ENCODE data around the gene BEAN1. TPM values are rescaled to one million over a fixed set of nuclear protein-coding genes. Genes with fewer than 3 reads are reported as not detected.

Gene BEAN1
- total RNA-seq, 2 experiments from 2014 or later: not detected

DNA sequence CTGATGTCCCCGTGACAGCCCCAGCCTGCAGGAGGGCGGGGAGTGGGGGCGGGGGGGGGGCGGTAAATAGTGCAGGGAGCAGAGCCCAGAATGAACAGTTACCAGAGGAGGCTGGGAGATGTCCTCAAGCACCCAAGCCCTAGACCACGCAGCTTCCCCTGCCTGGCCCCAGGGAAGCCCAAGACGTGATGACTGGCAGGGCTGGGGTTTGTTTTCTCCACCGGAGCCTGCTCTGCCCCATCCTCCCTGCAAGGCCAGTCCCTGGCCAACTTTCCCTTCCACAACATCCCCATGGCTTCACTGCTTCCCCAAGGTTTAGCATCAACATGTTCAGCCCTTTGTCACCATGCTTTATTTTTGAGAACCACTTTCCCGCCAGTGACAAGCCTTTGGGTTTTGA, 1.4 kb upstream of the BEAN1 start:
- no peaks in the 10 kb centered on the region for H3K36me3 Mint-ChIP-seq (ENCODE audit: low read depth)
- no peaks in the 10 kb centered on the region for H3K4me1 Mint-ChIP-seq
- no peak for ATAC-seq
- ChIA-PET POLR2A (no interaction called here), CTCF (interaction anchor here (0.7 to 1.2 kb wide), 2 partner anchors 13 to 19 kb away, joined by 3 to 4 read pairs; no protein-coding TSS in a partner anchor)
- H3K9me3 Mint-ChIP-seq (ENCODE audit: low read depth): no peaks in the 10 kb centered on the region
- H3K27ac Mint-ChIP-seq: no peak overlapping the region
- DNase-seq: no peak
- no peak overlapping the region for H3K4me3 Mint-ChIP-seq
- intact Hi-C loops (cut with DNase I, micrococcal nuclease): no loop called here
- peaks cover 42% of the 10 kb centered on the region for H3K27me3 Mint-ChIP-seq

DNA sequence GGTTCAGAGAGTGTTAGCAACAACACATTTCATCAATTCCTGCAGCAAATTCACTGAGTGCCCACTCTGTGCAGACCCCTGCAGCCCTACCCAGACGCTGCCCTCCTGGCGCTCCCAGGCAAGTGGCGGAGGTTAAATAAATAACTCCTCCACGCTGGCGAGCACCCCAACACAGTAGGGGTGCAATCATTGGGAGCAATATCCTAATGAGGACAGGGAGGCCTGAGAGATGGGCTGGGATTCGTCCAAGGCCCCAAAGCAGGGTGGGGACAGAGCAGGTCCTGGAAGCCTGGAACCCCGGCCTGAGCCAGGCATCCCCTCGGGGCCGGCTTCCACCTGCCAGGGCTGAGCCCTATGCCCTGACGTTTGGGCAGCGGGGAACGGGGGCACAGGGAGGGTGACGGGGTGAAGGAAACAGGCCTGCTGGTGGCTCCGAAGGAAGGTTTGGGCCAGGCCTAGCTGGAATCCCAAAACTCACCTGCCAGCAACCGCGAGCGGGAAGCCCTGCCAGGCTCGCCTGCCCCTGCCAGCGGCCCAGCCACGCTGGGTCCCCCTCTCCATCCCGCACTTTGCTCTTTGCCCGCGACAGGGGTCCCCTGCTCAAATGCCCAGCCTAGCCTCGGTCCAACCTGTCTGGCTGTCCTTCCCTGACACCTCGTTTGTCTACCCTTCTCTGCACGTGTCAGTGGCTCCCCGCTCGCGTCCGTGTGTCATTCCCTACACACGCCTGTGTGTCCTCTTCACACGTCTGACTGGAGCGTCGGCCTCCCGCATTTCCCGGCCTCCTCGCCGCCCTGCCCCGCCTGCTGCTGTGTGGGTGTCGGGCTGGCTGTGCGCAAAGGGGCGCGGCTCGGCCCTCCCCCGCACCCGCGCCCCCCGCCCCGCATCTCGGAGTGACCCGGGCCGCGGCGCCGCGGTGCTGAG, 721 bp upstream of the BEAN1 start:
- DNase-seq (no peak), ATAC-seq (peak; percentile 35)
- ChIA-PET POLR2A (no interaction called here), CTCF (interaction anchor here (0.7 to 1.2 kb wide), 2 partner anchors 14 to 20 kb away, joined by 3 to 4 read pairs; no protein-coding TSS in a partner anchor)
- H3K4me3 Mint-ChIP-seq: peak overlapping the region; percentile 34
- H3K9me3 Mint-ChIP-seq (ENCODE audit: low read depth): no peaks in the 10 kb centered on the region
- no peak overlapping the region for H3K27ac Mint-ChIP-seq
- intact Hi-C loops (cut with DNase I, micrococcal nuclease): no loop called here
- peaks cover 42% of the 10 kb centered on the region for H3K27me3 Mint-ChIP-seq
- H3K4me1 Mint-ChIP-seq: no peaks in the 10 kb centered on the region
- no peaks in the 10 kb centered on the region for H3K36me3 Mint-ChIP-seq (ENCODE audit: low read depth)

DNA sequence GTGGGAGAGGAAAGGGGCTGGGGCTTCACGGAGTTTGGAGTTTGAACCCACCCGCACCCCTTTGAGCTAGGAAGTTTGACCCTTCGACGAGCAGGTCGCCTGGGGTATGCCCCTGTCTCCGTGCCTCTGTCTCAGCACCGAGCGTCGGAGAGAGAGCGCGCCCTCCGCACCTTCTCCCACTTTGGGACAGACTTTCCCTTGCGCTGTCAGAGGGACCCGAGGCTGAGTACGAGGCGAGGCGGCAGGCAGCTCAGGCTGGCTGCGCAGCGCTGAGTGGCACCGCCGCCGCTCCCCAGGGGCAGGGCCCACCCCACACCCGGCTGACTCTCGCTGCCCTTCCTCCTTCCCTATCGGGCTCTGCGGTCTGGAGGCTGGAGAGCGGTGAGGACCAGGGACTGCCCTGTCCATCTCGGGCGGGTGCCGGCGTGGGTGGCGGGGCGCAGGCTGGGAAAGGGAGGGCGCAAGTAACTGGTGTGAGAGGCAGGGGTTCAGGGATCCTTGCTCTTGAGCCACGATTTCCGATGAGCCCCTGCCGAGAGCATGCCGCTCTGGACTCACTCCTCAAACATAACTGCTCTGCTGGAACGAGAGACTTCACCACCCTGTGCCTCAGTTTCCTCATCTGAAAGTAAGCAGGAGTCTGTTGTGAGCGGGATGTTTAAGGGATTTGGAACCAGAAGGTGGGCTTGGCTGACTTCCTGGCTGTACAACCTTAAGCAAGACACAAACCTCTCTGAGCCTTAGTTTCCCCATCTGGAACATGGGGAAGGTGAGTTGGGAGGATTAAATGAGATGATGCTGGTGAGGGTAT, 981 bp downstream of the BEAN1 start:
- intact Hi-C loops (cut with DNase I, micrococcal nuclease): no loop called here
- H3K36me3 Mint-ChIP-seq (ENCODE audit: low read depth): no peaks in the 10 kb centered on the region
- ATAC-seq (no peak), DNase-seq (no peak)
- CTCF ChIA-PET: interaction anchor here (0.5 to 1.3 kb wide), 4 partner anchors 18 to 1294 kb away, joined by 3 to 5 read pairs (median 4); no protein-coding TSS in a partner anchor
- H3K4me1 Mint-ChIP-seq: no peaks in the 10 kb centered on the region
- POLR2A ChIA-PET: no interaction called here
- no peaks in the 10 kb centered on the region for H3K9me3 Mint-ChIP-seq (ENCODE audit: low read depth)
- peak overlapping the region; percentile 17 for H3K4me3 Mint-ChIP-seq
- no peak overlapping the region for H3K27ac Mint-ChIP-seq
- H3K27me3 Mint-ChIP-seq: peaks cover 50% of the 10 kb centered on the region

DNA sequence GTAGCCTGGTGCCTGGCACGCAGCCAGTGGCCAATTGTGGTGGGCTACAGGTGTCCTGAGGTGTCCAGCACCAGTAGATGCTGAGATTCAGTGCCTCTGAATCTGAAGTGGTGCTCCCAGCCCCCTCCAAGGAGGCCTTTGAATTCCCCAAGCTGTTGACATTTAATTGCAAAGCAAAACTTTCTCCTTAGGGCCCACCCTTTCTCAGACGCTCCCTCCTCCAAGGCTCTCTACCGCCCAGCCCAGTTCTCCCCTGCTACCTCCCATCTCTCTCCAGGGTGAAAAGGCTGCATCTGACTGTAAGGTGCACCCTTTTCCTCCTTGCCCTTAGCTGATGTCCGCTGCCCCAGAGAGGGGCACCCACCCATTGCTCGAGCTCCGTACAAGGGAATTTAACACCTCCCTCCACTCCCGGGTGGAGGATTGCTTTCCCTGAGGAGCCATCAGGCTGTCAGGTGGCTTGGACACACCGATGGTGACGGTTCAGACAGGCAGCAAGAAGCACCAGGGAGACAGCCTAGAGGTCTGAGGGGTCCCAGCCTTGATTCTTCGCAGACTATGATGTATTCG, 1.7 kb downstream of the BEAN1 start:
- H3K9me3 Mint-ChIP-seq (ENCODE audit: low read depth): no peaks in the 10 kb centered on the region
- intact Hi-C loops (cut with DNase I, micrococcal nuclease): no loop called here
- H3K4me1 Mint-ChIP-seq: no peaks in the 10 kb centered on the region
- POLR2A ChIA-PET: no interaction called here
- no peak overlapping the region for H3K27ac Mint-ChIP-seq
- H3K4me3 Mint-ChIP-seq: no peak overlapping the region
- peaks cover 48% of the 10 kb centered on the region for H3K27me3 Mint-ChIP-seq
- no peak for ATAC-seq
- no peaks in the 10 kb centered on the region for H3K36me3 Mint-ChIP-seq (ENCODE audit: low read depth)
- CTCF ChIA-PET: interaction anchor here (1.3 kb wide), 1 partner anchor 24 kb away, joined by 5 read pairs; no protein-coding TSS in a partner anchor
- DNase-seq: no peak

DNA sequence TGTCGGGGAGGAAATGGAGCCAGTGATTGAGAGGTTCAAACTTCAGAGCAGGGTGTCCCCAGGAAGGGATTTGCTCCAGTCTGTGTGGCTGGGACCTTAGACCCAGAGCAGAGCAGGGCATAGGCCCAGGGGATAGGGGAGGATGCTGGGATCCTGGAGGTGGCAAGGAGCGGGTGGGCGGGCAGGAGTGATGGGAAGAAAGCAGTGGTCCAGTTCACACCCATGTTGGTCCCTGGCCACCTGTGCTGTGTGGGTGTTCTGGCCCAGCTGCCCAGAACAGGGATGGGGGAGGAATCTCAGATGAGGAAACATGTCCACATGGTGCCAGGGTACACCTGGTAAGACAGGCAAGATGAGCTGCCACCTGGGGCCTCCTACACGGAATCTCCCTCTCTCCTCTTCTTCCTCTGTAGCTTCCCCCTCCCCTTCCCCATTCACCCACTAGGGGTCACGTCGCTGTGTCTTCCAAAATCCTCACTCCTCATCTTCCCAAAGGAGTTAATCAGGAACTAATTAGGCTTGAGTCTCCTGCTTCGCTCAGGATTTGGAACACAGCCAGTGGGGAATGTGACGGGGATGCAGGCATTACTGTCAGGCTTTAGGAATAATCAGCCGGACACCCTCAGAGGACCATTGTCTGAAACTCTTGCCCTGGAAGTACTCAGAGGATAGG, 2.3 kb downstream of the BEAN1 start:
- ATAC-seq: no peak
- no peaks in the 10 kb centered on the region for H3K4me1 Mint-ChIP-seq
- intact Hi-C loops (cut with DNase I, micrococcal nuclease): no loop called here
- H3K4me3 Mint-ChIP-seq: no peak overlapping the region
- POLR2A ChIA-PET: no interaction called here
- H3K36me3 Mint-ChIP-seq (ENCODE audit: low read depth): no peaks in the 10 kb centered on the region
- DNase-seq: no peak
- no peak overlapping the region for H3K27ac Mint-ChIP-seq
- H3K27me3 Mint-ChIP-seq: peaks cover 48% of the 10 kb centered on the region
- no peaks in the 10 kb centered on the region for H3K9me3 Mint-ChIP-seq (ENCODE audit: low read depth)
- CTCF ChIA-PET: interaction anchor here (1.3 kb wide), 1 partner anchor 25 kb away, joined by 5 read pairs; no protein-coding TSS in a partner anchor

DNA sequence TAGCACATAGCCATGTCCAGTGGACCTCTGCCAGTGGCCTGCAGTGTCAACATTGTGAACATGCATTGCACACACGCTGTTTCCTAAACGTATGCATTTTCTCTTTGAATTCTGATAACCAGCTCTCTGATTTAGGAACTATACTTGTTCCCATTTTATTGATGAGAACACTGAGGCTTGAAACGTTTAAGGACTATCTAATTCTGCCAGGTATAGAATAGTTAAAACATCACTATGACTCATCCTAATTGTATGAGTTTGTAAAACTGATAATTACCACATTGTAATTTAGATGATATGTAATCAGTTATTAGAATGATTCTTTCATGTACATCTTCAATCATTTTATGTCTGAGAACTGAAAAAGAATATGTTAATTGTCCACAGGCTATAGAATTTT, 3.1 kb downstream of the BEAN1 start:
- H3K27me3 Mint-ChIP-seq: peaks cover 44% of the 10 kb centered on the region
- H3K4me1 Mint-ChIP-seq: no peaks in the 10 kb centered on the region
- ChIA-PET CTCF (no interaction called here), POLR2A (no interaction called here)
- DNase-seq: no peak
- intact Hi-C loops (cut with DNase I, micrococcal nuclease): no loop called here
- no peak for ATAC-seq
- H3K4me3 Mint-ChIP-seq: no peak overlapping the region
- no peaks in the 10 kb centered on the region for H3K36me3 Mint-ChIP-seq (ENCODE audit: low read depth)
- no peak overlapping the region for H3K27ac Mint-ChIP-seq
- no peaks in the 10 kb centered on the region for H3K9me3 Mint-ChIP-seq (ENCODE audit: low read depth)

DNA sequence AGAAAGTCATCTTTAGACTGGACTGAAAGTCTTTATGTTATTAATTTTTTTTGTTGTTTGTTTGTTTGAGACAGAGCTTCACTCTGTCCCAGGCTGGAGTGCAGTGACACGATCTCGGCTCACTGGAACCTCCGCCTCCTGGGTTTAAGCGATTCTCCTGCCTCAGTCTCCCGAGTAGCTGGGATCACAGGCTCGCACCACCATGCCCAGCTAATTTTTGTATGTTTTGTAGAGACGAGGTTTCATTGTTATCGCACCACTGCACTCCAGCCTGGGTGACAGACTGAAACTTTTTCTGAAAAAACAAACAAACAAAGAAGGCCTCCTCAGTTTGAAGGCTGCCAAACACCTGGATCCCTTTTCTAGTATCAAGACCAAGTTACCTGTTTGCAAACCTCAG, 4.7 kb downstream of the BEAN1 start:
- no peak for DNase-seq
- H3K4me3 Mint-ChIP-seq: no peak overlapping the region
- CTCF ChIA-PET: interaction anchor here (1.5 kb wide), 1 partner anchor 26 kb away, joined by 5 read pairs; no protein-coding TSS in a partner anchor
- H3K36me3 Mint-ChIP-seq (ENCODE audit: low read depth): no peaks in the 10 kb centered on the region
- no peak overlapping the region for H3K27ac Mint-ChIP-seq
- no peaks in the 10 kb centered on the region for H3K9me3 Mint-ChIP-seq (ENCODE audit: low read depth)
- no peaks in the 10 kb centered on the region for H3K4me1 Mint-ChIP-seq
- ATAC-seq: no peak
- H3K27me3 Mint-ChIP-seq: peaks cover 35% of the 10 kb centered on the region
- POLR2A ChIA-PET: no interaction called here
- intact Hi-C loops (cut with DNase I, micrococcal nuclease): no loop called here

DNA sequence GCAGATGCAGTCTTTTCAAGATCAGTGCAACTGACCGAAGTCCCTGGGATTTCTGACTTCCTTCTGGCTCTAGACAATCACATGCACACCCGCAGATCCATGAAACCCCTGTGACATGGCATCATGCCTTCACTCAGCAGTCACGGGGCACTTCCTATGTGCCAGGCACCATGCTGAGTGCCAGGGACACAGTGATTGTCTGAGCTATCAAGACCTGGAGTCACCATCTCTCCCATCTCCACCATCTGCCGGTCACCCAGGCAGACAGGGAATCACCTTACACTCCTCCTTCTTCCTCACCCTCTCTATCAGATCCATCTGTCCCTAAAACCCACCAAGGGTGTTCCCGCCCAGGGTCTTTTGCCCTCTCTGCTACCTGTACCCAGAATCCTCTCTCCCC, 5.3 kb downstream of the BEAN1 start:
- H3K4me3 Mint-ChIP-seq: no peak overlapping the region
- no peaks in the 10 kb centered on the region for H3K36me3 Mint-ChIP-seq (ENCODE audit: low read depth)
- no peaks in the 10 kb centered on the region for H3K4me1 Mint-ChIP-seq
- ChIA-PET CTCF (interaction anchor here (1.5 kb wide), 1 partner anchor 27 kb away, joined by 5 read pairs; no protein-coding TSS in a partner anchor), POLR2A (no interaction called here)
- ATAC-seq: no peak
- intact Hi-C loops (cut with DNase I, micrococcal nuclease): no loop called here
- no peak overlapping the region for H3K27ac Mint-ChIP-seq
- no peaks in the 10 kb centered on the region for H3K9me3 Mint-ChIP-seq (ENCODE audit: low read depth)
- peaks cover 35% of the 10 kb centered on the region for H3K27me3 Mint-ChIP-seq
- no peak for DNase-seq

DNA sequence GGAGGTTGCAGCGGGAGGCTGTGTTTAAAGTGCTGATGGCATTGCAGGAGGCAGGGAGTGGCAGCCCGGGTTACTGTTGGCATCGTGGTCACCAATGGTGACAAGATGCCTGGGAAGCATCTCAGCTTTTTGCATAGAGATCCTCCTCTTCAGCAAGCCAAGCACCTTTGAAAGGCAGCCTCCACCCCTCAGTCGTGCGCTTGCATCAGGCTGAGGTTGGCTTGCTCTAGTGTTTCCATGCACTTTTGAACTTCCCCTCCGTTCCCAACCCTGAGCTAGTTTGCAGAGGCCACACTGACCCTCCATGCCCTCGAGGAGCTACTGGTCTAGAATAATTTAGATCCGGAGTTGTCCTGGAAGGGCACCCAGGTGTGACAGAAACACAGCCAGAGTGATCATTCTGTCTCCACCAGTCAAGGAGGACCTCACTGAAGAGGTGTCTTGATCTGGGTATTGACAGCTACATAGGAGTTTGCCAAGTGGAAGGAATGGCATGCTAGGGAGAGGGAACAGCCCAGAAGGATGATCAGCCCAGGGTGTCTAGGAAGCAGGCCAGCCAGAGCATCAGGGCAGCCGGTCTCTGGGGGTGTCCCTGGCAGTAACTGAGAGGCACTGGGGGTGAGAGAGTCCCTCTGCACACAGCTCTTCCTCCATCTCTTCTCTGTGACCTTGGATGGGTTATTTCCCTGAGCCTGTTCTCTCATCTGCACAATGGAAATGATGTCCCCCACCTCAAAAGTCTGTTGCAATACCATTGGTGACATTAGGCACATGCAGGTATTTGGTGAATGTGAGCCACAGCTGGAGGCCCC, 7.7 kb downstream of the BEAN1 start:
- peaks cover 18% of the 10 kb centered on the region for H3K27me3 Mint-ChIP-seq
- H3K4me1 Mint-ChIP-seq: no peaks in the 10 kb centered on the region
- intact Hi-C loops (cut with DNase I, micrococcal nuclease): no loop called here
- ChIA-PET POLR2A (no interaction called here), CTCF (interaction anchor here (0.6 to 1.5 kb wide), 3 partner anchors 9 to 216 kb away, joined by 3 to 6 read pairs (median 4); no protein-coding TSS in a partner anchor)
- no peaks in the 10 kb centered on the region for H3K9me3 Mint-ChIP-seq (ENCODE audit: low read depth)
- H3K36me3 Mint-ChIP-seq (ENCODE audit: low read depth): no peaks in the 10 kb centered on the region
- DNase-seq (no peak), ATAC-seq (no peak)
- no peak overlapping the region for H3K4me3 Mint-ChIP-seq
- no peak overlapping the region for H3K27ac Mint-ChIP-seq

DNA sequence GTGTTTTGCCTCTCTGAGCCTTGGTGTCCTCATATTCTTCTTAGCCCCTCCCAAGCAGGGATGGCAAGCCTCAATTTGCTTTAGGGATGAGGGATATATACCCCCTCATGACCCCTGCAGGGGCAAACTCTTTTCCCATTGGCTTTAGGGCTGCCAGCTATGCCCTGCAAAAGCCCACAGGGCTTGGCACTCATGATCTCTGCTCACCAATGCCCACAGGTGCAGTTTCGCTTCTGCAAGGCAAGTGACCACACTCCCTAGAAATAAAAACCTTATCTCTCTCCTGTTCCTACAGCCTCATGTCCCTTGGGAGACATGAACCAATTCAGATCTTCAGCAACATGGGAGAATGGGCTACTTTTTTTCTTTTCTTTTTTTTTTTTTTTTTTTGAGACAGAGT, 8.8 kb downstream of the BEAN1 start:
- Mint-ChIP-seq H3K27ac (no peak overlapping the region), H3K4me3 (no peak overlapping the region), H3K27me3 (peaks cover 12% of the 10 kb centered on the region), H3K4me1 (no peaks in the 10 kb centered on the region), H3K36me3 (ENCODE audit: low read depth) (no peaks in the 10 kb centered on the region), H3K9me3 (ENCODE audit: low read depth) (no peaks in the 10 kb centered on the region)
- POLR2A ChIA-PET: no interaction called here
- intact Hi-C loops (cut with DNase I, micrococcal nuclease): no loop called here
- DNase-seq (no peak), ATAC-seq (no peak)
- CTCF ChIA-PET: interaction anchor here (1.1 kb wide), 1 partner anchor 316 kb away, joined by 3 read pairs; no protein-coding TSS in a partner anchor

Measured in activated CD4-positive, alpha-beta T cell treated with anti-CD3 and anti-CD28 coated beads for 36 hours (primary cell).